ENCODE measurements around the gene SLC16A7. TPM values are rescaled to one million over a fixed set of nuclear protein-coding genes. Genes with fewer than 3 reads are reported as not detected.
A peak's percentile ranks its signal among the peaks of the same experiment; 100 is the strongest.

Gene SLC16A7
- total RNA-seq, 2 donors from 2014 or later, result 2.2 to 3.6 TPM

DNA sequence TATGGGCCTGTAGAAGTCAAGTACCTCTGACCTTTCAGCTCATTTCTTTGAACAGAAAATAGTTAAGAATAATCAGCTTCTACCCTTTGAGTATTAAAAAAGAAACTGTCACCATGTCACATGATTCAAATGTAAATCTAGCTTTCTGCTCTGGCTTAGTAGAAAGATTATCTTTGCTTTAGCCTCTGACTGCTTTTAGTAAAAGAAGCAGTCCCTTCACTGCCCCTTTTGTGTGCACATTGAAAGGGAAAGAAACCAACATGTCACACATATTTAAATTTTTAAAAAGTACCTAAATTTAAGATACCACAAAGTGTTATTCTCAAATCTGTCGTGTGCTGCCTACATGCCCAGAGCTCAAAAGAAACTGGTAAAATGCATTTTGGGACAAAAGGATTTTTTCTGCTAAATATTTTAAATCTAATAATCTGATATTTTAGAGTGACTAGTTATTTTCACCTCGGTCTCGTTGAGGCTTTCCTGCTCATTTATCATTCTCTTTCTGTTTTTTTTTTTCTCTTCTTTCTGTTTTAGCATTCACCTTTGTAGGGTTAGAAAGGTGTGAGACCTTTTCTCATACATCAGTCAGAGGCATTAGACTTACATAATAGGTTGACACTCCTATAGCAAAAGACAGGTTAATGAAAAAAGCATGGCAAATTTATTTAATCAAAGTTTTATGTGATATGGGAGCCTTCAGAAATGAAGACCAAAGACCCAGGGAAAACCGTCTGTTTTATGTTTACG, 41.3 kb downstream of the SLC16A7 start:
- peaks cover 11% of the 10 kb centered on the region for H3K4me1 Mint-ChIP-seq
- H3K9ac ChIP-seq (ENCODE audit: extremely low read depth, low read length, poor library complexity, severe bottlenecking), result no peak overlapping the region
- no peaks in the 10 kb centered on the region for H3K27me3 Mint-ChIP-seq (ENCODE audit: insufficient read depth)
- DNase-seq, result no peak
- no peaks in the 10 kb centered on the region for H3K27me3 ChIP-seq (ENCODE audit: control insufficient read depth, insufficient read depth, low read length, poor library complexity, severe bottlenecking)
- H3K27ac ChIP-seq (ENCODE audit: low read depth, low read length), result no peak overlapping the region
- no peaks in the 10 kb centered on the region for H3K36me3 ChIP-seq (ENCODE audit: control insufficient read depth, insufficient read depth, low read length)
- peak overlapping the region; percentile 62 for H3K27ac Mint-ChIP-seq
- H3K9me3 Mint-ChIP-seq, result no peaks in the 10 kb centered on the region
- no peaks in the 10 kb centered on the region for H3K4me1 ChIP-seq (ENCODE audit: control insufficient read depth, insufficient read depth, low read length)
- 86 to 88% methylated on average over 3 of the region's 5 CpGs for WGBS, 2 experiments (ENCODE audit: insufficient coverage in 1 of 2, insufficient read length in 1 of 2)
- H3K36me3 Mint-ChIP-seq (ENCODE audit: low read depth), result no peaks in the 10 kb centered on the region
- peak overlapping the region; percentile 5 for H3K4me3 ChIP-seq (ENCODE audit: low read length)
- TF ChIP-seq CTCF (conservative IDR thresholded peaks at IDR 0.05), result no peak
- H3K4me3 Mint-ChIP-seq, result no peak overlapping the region
- H3K9me3 ChIP-seq (ENCODE audit: control insufficient read depth, low read length), result no peaks in the 10 kb centered on the region

- Mint-ChIP-seq H3K4me1 (peaks cover 11% of the 10 kb centered on the region), H3K4me3 (no peak overlapping the region), H3K27ac (peak overlapping the region; percentile 62), H3K27me3 (ENCODE audit: insufficient read depth) (no peaks in the 10 kb centered on the region), H3K9me3 (no peaks in the 10 kb centered on the region), H3K36me3 (ENCODE audit: low read depth) (no peaks in the 10 kb centered on the region)
- TF ChIP-seq CTCF (conservative IDR thresholded peaks at IDR 0.05), result no peak
- peak; percentile 44 for DNase-seq
- Histone ChIP-seq H3K4me3 (ENCODE audit: low read length) (peak overlapping the region; percentile 5), H3K9ac (ENCODE audit: extremely low read depth, low read length, poor library complexity, severe bottlenecking) (no peak overlapping the region), H3K27ac (ENCODE audit: low read depth, low read length) (no peak overlapping the region), H3K9me3 (ENCODE audit: control insufficient read depth, low read length) (no peaks in the 10 kb centered on the region), H3K4me1 (ENCODE audit: control insufficient read depth, insufficient read depth, low read length) (no peaks in the 10 kb centered on the region), H3K36me3 (ENCODE audit: control insufficient read depth, insufficient read depth, low read length) (no peaks in the 10 kb centered on the region), H3K27me3 (ENCODE audit: control insufficient read depth, insufficient read depth, low read length, poor library complexity, severe bottlenecking) (no peaks in the 10 kb centered on the region)
These were observed 41.9 kb downstream of the SLC16A7 start for GRCh38 chr12:59637692-59638070.

DNA sequence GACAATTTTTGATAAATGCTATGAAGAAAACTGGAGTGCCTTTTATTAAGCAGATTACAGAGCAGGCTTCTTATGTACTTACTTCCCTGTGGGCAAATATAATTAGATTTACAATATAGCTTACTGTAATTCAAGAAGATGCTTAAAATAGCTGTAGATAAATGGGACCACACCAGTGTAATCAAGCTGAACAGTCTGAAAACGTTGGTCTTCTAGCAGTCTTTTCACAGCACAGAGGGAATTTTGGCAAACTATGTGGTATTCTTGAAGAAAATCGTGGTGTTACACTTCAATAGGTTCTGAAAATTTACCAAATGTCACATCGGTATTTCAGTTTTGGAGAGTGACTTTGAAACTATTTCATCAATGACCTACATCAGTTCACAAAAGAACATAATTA, 47.7 kb downstream of the SLC16A7 start:
- Mint-ChIP-seq H3K27me3 (ENCODE audit: insufficient read depth) (no peaks in the 10 kb centered on the region), H3K27ac (no peak overlapping the region), H3K4me1 (peaks cover 2% of the 10 kb centered on the region), H3K9me3 (peaks cover 19% of the 10 kb centered on the region), H3K36me3 (ENCODE audit: low read depth) (peaks cover 10% of the 10 kb centered on the region), H3K4me3 (no peak overlapping the region)
- Histone ChIP-seq H3K4me1 (ENCODE audit: control insufficient read depth, insufficient read depth, low read length) (no peaks in the 10 kb centered on the region), H3K36me3 (ENCODE audit: control insufficient read depth, insufficient read depth, low read length) (no peaks in the 10 kb centered on the region), H3K9me3 (ENCODE audit: control insufficient read depth, low read length) (no peaks in the 10 kb centered on the region), H3K27me3 (ENCODE audit: control insufficient read depth, insufficient read depth, low read length, poor library complexity, severe bottlenecking) (no peaks in the 10 kb centered on the region), H3K9ac (ENCODE audit: extremely low read depth, low read length, poor library complexity, severe bottlenecking) (no peak overlapping the region), H3K4me3 (ENCODE audit: low read length) (no peak overlapping the region), H3K27ac (ENCODE audit: low read depth, low read length) (no peak overlapping the region)
- WGBS, 2 experiments (ENCODE audit: insufficient coverage in 1 of 2, insufficient read length in 1 of 2), result 86 to 91% methylated on average over 1 to 3 of the region's 3 CpGs
- no peak for DNase-seq
- TF ChIP-seq CTCF (conservative IDR thresholded peaks at IDR 0.05), result no peak

Measured in endodermal cell (in vitro differentiated cells).